GM13976 (cell line): ENCODE results near the gene TRAF1.

Experiments used
- DNase-seq: peaks from one replicate; pipeline ENCODE4 v3.0.0; 2012; ENCODE audit warnings: low spot score
- CTCF ChIP-seq: IDR thresholded peaks from 2 replicates; pipeline ENCODE4 v1.5.1; 2012; ENCODE audit warnings: borderline replicate concordance, mild to moderate bottlenecking; ENCODE audit not compliant: insufficient read depth; ENCODE audit errors: extremely low read depth, missing control alignments, control extremely low read depth
- in situ Hi-C: fragments of 300-500 bp; cut with MboI; formaldehyde crosslinking; loops from one replicate; pipeline ENCODE4 v1.12.0; 2022; ENCODE audit warnings: low sequenced_read_pairs, mixed read lengths, inconsistent platforms; ENCODE audit not compliant: unreplicated experiment

The TRAF1 gene

GRCh38 chr9:120936011-120936763 is 9.6 kb upstream of the TRAF1 start:
- DNase-seq: peak; percentile 76
- in situ Hi-C loops: no loop called here

GRCh38 chr9:120935383-120935857 is 8.8 kb upstream of the TRAF1 start:
- no peak for DNase-seq
- in situ Hi-C loops: no loop called here
- TF ChIP-seq CTCF: no peak

More at GRCh38 chr9:120936011-120936763, 9.6 kb upstream of the TRAF1 start:
- peak; percentile 96 for TF ChIP-seq CTCF

- no peak for DNase-seq
- no peak for TF ChIP-seq CTCF
- in situ Hi-C loops: no loop called here
Observed at GRCh38 chr9:120934281-120934680, 7.7 kb upstream of the TRAF1 start.

GRCh38 chr9:120933310-120934055 is 6.9 kb upstream of the TRAF1 start:
- in situ Hi-C loops: no loop called here
- no peak for TF ChIP-seq CTCF
- DNase-seq: no peak

- no peak for TF ChIP-seq CTCF
- DNase-seq: no peak
- in situ Hi-C loops: no loop called here
Observed at GRCh38 chr9:120932086-120932823, 5.7 kb upstream of the TRAF1 start.
